Measurements from ENCODE around the gene EIF2B4.
"Not testable (repeated sequence)": the region's sequence is repeated elsewhere in the genome, so short reads cannot be mapped to it uniquely, and the experiment has no call there.

EIF2B4 gene

GRCh38 chr2:27377618-27378095 lies 7.5 kb upstream of the EIF2B4 start:
- DNase-seq: no peak

DNA sequence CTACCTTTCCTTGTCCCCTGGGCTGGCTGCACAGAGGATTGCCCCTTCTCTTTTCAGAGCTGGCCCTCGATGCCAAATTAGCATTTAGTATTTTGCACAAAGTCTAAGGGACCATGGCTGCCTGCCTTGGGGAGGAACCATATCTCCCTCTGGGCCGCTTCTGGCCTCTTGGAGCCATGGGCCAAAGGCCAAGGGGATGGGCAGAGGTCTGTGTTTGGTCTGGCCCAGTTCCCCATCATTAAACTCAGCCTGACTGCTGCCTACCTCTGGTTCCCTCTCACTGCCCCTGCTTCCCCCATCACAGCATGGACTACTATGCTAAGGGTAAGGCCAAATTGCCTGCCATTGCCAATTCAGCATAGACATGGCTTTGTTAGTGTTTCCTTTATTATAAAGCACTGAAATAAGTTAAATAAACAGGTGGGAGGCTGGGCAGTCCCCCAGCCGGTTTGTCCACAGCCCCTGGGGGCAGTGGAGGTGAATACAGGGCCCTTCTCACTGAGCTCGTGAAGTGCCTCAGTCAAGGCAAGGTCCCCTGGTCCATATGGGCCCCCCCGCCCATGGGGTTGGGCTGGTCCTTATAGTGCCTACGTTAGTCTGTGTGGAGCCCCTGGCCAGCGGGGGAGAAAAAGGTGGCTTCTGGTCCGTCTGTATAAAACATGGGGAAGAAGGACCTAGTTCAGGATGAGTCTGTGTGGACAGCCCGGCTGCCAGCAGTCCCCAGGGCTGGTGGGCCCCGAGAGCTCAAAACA lies 6.9 kb upstream of the EIF2B4 start:
- no peak for DNase-seq

GRCh38 chr2:27376151-27376865 lies 6.2 kb upstream of the EIF2B4 start:
- no peak for DNase-seq

GRCh38 chr2:27375513-27376099 lies 5.5 kb upstream of the EIF2B4 start:
- DNase-seq: no peak

- no peak for DNase-seq
Observed at GRCh38 chr2:27373567-27373966, 3.4 kb upstream of the EIF2B4 start.

GRCh38 chr2:27372937-27373336 lies 2.8 kb upstream of the EIF2B4 start:
- no peak for DNase-seq

GRCh38 chr2:27370816-27371620 lies 880 bp upstream of the EIF2B4 start:
- DNase-seq: peak; percentile 12 to 36

DNA sequence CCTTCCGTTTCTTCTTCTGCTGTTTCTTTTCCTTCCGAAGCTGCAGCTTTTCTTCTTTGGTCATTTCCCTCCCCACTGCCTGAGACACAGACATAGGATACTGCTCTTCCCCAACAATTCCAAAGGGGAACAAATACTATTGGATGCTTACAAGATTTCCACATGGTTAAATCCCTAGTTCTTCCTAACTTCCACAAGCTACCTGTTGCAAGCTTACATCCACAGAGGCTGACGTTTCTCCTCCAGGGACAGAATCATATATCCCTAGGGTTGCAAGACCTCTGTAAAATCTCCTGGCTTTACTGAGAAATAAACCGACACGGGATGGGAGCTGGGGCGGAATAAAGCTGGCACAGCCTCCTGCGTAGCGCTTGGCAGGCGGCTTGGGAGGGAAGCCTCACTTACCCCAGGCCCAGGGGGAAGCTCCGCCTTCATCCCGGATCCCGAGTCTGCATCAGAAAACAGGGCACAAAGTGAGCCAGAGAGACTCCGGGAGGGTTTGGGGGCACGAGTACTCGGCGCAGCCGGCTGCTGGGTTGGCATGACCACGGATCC lies 590 bp downstream of the EIF2B4 start:
- peak; percentile 23 to 75 for DNase-seq

DNA sequence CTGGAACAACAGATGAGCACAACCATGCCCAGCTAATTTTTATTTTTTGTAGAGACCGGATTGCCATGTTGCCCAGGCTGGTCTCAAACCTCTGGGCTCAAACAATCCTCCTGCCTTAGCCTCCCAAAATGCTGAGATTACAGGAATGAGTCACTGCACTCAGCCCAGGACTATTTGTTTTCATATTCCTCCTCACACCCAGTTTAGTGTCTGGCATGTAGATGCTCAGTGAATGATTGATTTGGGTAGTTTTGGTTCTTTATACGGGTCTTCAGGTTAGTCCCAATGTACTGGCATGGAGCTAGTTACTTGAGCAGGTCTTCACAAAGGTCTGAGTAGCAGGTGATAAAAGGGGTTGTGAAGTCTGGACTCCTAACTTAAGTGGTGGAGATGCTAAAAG lies 6.2 kb downstream of the EIF2B4 start:
- DNase-seq: no peak

- no peak for DNase-seq
Observed at GRCh38 chr2:27362678-27363420, 7.3 kb downstream of the EIF2B4 start.

- peak; percentile 98 to 99 for DNase-seq
Observed at GRCh38 chr2:27356382-27357181, 13.6 kb downstream of the EIF2B4 start, which contains the start of gene GTF3C2. Gene GTF3C2, minus strand, starts transcription at chr2:27356764. Its CDS starts 13,210 bp downstream, at chr2:27343554.

DNA sequence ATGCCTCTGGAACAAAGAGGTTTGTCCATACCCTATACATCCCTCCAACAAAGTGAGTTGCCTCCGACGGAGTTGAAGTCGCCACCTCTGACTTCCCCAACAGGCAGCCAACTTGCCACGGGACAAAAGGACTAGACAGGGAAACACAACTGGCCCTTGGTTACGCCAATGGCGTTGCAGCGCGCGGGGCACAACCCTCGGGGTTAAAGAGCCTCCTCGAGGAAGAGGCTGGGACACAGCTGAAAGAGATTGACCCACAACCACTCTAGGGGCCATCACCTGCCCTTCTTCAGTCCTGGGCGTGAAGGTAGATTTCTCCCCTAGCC lies 14.1 kb downstream of the EIF2B4 start:
- peak in 1 of 2 experiments; percentile 75 for DNase-seq

DNA sequence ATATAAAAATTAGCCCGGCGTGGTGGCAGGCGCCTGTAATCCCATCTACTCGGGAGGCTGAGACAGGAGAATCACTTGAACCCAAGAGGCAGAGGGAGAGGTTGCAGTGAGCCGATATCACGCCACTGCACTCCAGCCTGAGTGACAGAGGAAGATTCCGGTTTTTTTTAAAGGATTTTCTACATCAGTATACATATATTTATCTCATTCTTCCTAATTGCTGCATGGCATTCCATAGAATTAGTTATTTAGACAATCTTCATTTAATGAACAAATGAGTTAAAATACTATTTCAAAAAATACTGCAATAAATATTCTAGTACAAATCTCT lies 15.6 kb downstream of the EIF2B4 start:
- no peak for DNase-seq

DNA sequence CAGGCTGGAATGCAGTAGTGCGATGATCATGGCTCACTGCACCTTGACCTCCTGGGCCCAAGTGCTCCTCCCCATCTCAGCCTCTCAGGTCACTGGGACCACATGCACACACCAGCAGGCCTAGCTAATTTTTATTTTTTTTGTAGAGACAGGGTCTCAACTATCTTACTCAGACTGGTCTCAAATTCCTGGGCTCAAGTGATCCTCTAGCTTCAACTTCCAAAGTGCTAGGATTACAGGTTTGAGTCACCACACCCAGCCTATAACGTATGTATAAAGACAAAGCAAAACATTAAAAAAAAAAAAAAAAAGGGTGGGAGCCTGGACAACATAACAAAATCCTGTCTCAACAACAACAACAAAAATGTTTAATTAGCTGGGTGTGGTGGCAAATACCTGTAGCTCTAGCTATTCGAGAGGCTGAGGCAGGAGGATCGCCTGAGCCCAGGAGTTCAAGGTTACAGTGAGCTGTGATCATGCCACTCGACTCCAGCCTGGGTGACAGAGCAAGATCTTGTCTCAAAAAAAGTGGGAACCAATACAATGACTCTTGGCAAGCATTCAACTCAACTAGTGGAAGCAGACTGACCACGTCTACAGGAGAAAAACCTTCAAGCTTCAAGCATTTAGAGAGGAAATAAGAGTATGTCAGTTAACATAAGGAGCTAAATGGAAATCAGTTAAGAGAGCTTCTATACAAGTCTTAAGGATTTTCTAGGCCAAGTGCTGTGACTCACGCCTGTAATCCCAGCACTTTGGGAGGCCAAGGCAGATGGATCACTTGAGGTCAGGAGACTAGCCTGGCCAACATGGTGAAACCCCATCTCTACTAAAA lies 16.2 kb downstream of the EIF2B4 start:
- no peak for DNase-seq

- DNase-seq: not testable (repeated sequence)
Observed at GRCh38 chr2:27353386-27353761, 16.8 kb downstream of the EIF2B4 start.

- no peak for DNase-seq
Observed at GRCh38 chr2:27351802-27352598, 18.1 kb downstream of the EIF2B4 start.

DNA sequence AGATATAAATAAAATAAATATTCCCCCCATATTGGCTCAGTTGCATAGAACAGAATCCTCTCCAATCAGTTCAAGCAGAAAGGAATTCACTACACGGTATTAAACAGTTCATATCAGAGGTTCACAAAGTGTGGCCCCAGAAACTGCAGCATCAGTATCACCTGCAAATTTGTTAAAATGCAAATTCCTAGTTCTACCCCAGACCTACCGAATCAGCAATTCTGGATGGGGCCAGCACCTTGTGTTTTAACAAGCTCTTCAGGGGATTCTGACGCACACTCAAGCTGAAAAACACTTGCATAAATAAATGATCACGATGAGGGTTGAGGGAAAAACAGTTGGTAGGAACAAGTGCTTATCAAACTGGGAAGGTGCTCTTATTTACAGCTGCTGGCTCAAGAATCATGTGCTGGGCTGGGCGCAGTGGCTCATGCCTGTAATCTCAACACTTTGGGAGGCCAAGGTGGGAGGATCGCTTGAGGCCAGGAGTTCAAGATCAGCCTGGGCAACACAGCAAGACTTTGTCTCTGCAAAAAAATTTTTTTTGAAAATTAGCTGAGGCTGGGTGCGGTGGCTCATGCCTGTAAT lies 19.9 kb downstream of the EIF2B4 start:
- DNase-seq: peak; percentile 24 to 56

- no peak for DNase-seq
Observed at GRCh38 chr2:27347641-27348040, 22.5 kb downstream of the EIF2B4 start.

- DNase-seq: no peak
Observed at GRCh38 chr2:27336173-27336572, 34.0 kb downstream of the EIF2B4 start.
